Measurements from ENCODE around the gene DLG2. TPM values are rescaled to one million over a fixed set of nuclear protein-coding genes. Genes with fewer than 3 reads are reported as not detected.

Gene DLG2
- total RNA-seq, 4 donors from 2014 or later: 11.0 to 34.2 (median 19.8) TPM

DNA sequence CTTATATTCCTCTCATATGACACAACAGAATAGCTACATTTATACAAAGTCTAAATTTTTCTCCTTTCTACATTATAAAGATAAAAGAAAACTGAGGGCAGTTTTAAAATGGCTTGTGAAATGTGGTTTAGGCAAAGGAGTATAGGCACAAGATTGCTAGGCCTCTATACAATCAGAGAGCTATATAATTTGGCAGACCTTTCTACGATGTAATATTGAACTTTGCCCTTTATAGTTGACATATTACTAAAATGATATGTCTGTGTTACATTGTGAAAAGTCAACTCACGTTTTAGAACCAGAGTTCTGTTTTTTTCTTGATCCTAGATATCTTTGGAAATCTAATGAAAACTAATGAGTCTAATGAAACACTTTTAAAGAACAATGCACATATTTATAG is 430.2 kb downstream of the DLG2 start:
- no peak for ATAC-seq
- H3K9me3 ChIP-seq: peaks cover 0 to 13% (median 0%) of the 10 kb centered on the region in 3 donors
- no peak overlapping the region for H3K27ac ChIP-seq
- TF ChIP-seq EP300 (IDR thresholded peaks at IDR 0.05) (no peak), POLR2A (IDR thresholded peaks at IDR 0.05) (no peak), POLR2AphosphoS5 (IDR thresholded peaks at IDR 0.05) (no peak)
- TF ChIP-seq, protein P1, sequence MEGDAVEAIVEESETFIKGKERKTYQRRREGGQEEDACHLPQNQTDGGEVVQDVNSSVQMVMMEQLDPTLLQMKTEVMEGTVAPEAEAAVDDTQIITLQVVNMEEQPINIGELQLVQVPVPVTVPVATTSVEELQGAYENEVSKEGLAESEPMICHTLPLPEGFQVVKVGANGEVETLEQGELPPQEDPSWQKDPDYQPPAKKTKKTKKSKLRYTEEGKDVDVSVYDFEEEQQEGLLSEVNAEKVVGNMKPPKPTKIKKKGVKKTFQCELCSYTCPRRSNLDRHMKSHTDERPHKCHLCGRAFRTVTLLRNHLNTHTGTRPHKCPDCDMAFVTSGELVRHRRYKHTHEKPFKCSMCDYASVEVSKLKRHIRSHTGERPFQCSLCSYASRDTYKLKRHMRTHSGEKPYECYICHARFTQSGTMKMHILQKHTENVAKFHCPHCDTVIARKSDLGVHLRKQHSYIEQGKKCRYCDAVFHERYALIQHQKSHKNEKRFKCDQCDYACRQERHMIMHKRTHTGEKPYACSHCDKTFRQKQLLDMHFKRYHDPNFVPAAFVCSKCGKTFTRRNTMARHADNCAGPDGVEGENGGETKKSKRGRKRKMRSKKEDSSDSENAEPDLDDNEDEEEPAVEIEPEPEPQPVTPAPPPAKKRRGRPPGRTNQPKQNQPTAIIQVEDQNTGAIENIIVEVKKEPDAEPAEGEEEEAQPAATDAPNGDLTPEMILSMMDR (IDR thresholded peaks at IDR 0.05): no peak
- H3K36me3 ChIP-seq: no peaks in the 10 kb centered on the region
- 60 to 74% methylated on average over 2 of the region's 2 CpGs for WGBS, 2 donors (ENCODE audit: low coverage in 1 of 2)
- no peaks in the 10 kb centered on the region for H3K4me1 ChIP-seq
- H3K27me3 ChIP-seq: no peaks in the 10 kb centered on the region
- no peak overlapping the region for H3K4me3 ChIP-seq

DNA sequence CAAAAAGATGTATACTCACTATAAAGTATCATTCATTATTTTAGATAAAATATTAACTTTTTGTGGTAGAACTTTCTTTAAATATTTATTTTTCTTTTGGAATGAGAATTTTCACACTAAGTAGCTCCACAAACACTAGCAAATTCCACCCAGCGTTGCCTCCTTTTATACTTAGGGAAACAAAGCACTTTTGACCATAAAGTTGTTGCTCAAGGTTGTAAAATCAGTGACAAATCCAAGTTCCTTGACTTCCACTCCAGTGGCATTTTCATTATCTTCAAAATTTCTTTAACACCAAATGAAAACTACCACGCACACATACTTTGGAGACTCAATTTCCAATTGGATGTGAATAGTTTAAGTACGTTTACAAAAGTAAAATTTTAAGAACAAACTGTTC is 431.2 kb downstream of the DLG2 start:
- H3K36me3 ChIP-seq: no peaks in the 10 kb centered on the region
- WGBS, 2 donors (ENCODE audit: low coverage in 1 of 2): 85 to 100% methylated on average over 3 of the region's 3 CpGs
- no peak overlapping the region for H3K27ac ChIP-seq
- no peak overlapping the region for H3K4me3 ChIP-seq
- no peaks in the 10 kb centered on the region for H3K4me1 ChIP-seq
- H3K9me3 ChIP-seq: peaks cover 0 to 3% (median 0%) of the 10 kb centered on the region in 3 donors
- H3K27me3 ChIP-seq: no peaks in the 10 kb centered on the region
- TF ChIP-seq EP300 (IDR thresholded peaks at IDR 0.05) (no peak), POLR2AphosphoS5 (IDR thresholded peaks at IDR 0.05) (no peak)
- TF ChIP-seq, protein P1 (IDR thresholded peaks at IDR 0.05): no peak
- no peak for ATAC-seq

DNA sequence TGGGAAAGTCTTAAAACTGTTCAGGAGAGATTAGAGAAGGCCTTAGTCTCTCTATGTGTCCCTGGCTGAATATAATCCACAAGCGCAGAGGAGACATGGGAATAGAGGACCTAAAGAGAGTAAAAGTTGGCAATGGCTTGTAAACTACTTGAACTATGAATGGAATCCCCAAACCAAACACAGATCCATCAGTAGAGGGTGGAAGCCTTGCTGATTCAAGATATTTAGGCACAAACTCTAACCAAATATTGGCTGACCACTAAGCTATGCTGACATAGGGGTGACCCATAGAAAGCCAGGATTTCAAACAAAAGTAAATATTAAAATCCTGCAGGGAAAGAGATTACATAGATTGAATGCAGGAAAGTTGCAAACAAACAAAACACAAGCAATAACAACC is 439.2 kb downstream of the DLG2 start:
- no peak overlapping the region for H3K4me3 ChIP-seq
- no peak overlapping the region for H3K27ac ChIP-seq
- no peaks in the 10 kb centered on the region for H3K4me1 ChIP-seq
- no peaks in the 10 kb centered on the region for H3K27me3 ChIP-seq
- no peaks in the 10 kb centered on the region for H3K36me3 ChIP-seq
- TF ChIP-seq EP300 (IDR thresholded peaks at IDR 0.05): no peak
- no peak for TF ChIP-seq POLR2A (IDR thresholded peaks at IDR 0.05)
- TF ChIP-seq, protein P1 (IDR thresholded peaks at IDR 0.05): no peak
- no peak for TF ChIP-seq POLR2AphosphoS5 (IDR thresholded peaks at IDR 0.05)
- WGBS, 2 donors (ENCODE audit: low coverage in 1 of 2): 100% methylated on average over 1 of the region's 1 CpG; no CpG with 5 or more reads in 1 of the 2 donors
- no peak for ATAC-seq
- H3K9me3 ChIP-seq: no peaks in the 10 kb centered on the region

DNA sequence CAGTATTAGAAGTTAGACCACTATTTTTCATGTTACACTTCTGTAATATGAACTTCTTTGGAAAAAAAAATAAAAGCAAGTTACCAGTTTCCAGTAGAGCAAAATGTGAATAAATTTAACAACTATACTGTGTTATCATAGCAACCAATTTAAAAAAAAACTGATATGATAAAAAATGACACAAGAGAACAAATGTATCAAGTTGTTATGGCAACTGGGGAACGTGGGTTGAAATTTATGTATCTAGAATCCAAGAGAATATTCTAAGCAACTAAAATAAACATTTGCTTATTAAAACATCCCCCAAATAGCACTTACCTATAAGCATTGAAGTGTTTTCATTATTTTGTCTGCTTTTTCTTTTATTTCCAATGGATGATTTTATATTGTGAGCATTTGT is 442.4 kb downstream of the DLG2 start:
- no peaks in the 10 kb centered on the region for H3K27me3 ChIP-seq
- H3K36me3 ChIP-seq: no peaks in the 10 kb centered on the region
- H3K27ac ChIP-seq: no peak overlapping the region
- no peak overlapping the region for H3K4me3 ChIP-seq
- TF ChIP-seq, protein P1 (IDR thresholded peaks at IDR 0.05): no peak
- TF ChIP-seq POLR2AphosphoS5 (IDR thresholded peaks at IDR 0.05) (no peak), POLR2A (IDR thresholded peaks at IDR 0.05) (no peak), EP300 (IDR thresholded peaks at IDR 0.05) (no peak)
- H3K4me1 ChIP-seq: no peaks in the 10 kb centered on the region
- ATAC-seq: no peak
- H3K9me3 ChIP-seq: no peaks in the 10 kb centered on the region
- 14 to 25% methylated on average over 1 of the region's 1 CpG for WGBS, 2 donors (ENCODE audit: low coverage in 1 of 2)

DNA sequence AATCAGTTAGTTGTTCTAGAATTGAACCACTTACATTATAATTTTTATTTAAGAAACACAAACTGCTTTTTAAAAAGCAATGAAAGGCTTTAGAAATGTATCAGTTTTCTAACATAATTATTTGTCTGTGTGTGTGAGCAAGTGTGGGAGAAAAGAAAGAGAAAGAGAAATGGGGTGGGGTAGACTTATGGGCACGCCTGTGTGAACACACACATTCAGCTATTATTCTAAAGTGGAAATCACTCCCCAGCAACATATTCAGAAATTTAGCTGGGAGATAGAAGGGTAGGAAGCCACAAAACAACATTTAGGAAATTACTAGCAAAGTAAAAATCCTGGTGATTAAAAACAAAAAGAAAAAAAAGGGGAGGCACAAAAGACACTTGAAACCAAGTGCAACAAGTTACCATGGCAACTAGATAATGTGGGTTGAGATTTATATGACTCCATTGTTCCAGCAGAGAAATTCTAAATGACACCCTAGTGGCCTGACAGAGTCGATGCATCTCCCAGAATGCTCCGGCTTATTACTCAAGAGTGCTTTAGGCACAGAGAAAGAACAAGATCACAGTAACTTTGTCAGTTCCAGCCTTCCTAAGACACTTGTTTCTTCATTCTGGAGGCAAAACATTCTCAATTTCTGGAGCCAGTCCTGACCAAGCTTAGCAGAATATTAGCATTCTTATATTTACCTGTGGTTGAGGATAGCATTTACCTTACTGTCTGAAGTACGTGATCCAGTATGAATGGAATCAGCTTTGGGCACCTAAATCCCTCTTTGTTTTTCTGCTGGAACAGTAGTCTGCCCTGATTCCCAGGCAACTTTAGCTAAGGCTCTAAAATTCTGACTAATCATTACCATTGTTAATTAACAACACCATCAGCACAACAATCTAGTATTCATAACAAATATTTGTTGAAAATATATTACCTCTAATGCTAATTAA is 444.4 kb downstream of the DLG2 start:
- Histone ChIP-seq H3K4me3 (no peak overlapping the region), H3K27me3 (no peaks in the 10 kb centered on the region), H3K36me3 (no peaks in the 10 kb centered on the region), H3K4me1 (no peaks in the 10 kb centered on the region), H3K27ac (no peak overlapping the region), H3K9me3 (no peaks in the 10 kb centered on the region)
- TF ChIP-seq, protein P1 (IDR thresholded peaks at IDR 0.05): peak in 1 of 4 experiments; percentile 7
- TF ChIP-seq POLR2AphosphoS5 (IDR thresholded peaks at IDR 0.05): no peak
- ATAC-seq: no peak
- WGBS, 2 donors (ENCODE audit: low coverage in 1 of 2): 56 to 69% methylated on average over 4 of the region's 4 CpGs
